Dedifferentiated amniotic fluid mesenchymal stem cell (primary cell): ENCODE measurements around the gene PAQR4.
"Not testable (repeated sequence)": the region's sequence is repeated elsewhere in the genome, so short reads cannot be mapped to it uniquely, and the experiment has no call there.

ENCODE experiments used
- DNase-seq: peaks from one replicate; pipeline ENCODE4 v3.0.0-alpha.2; 2016; ENCODE audit errors: extremely low spot score

Gene PAQR4

GRCh38 chr16:2968738-2969544 is at the start of gene PAQR4:
Gene PAQR4, plus strand, starts transcription at chr16:2969348. Its CDS starts 327 bp downstream, at chr16:2969675.
- peak; percentile 47 for DNase-seq

GRCh38 chr16:2919511-2920255 is 49.5 kb upstream of the PAQR4 start:
- DNase-seq, result peak; percentile 73

- no peak for DNase-seq
Observed at GRCh38 chr16:2923481-2923880, 45.7 kb upstream of the PAQR4 start.

GRCh38 chr16:2924901-2925755 is 44.0 kb upstream of the PAQR4 start:
- no peak for DNase-seq

GRCh38 chr16:2925951-2926649 is 43.0 kb upstream of the PAQR4 start:
- no peak for DNase-seq

- no peak for DNase-seq
Observed at GRCh38 chr16:2926650-2926999, 42.5 kb upstream of the PAQR4 start.

- peak; percentile 93 for DNase-seq
Observed at GRCh38 chr16:2927010-2927646, 42.0 kb upstream of the PAQR4 start.

GRCh38 chr16:2928151-2928550 is 41.0 kb upstream of the PAQR4 start:
- DNase-seq, result not testable (repeated sequence)

GRCh38 chr16:2928796-2929195 is 40.4 kb upstream of the PAQR4 start:
- no peak for DNase-seq

- no peak for DNase-seq
Observed at GRCh38 chr16:2929693-2930092, 39.5 kb upstream of the PAQR4 start.

- no peak for DNase-seq
Observed at GRCh38 chr16:2930236-2930635, 38.9 kb upstream of the PAQR4 start.

- not testable (repeated sequence) for DNase-seq
Observed at GRCh38 chr16:2931231-2931914, 37.8 kb upstream of the PAQR4 start.

- no peak for DNase-seq
Observed at GRCh38 chr16:2933136-2933535, 36.0 kb upstream of the PAQR4 start.

GRCh38 chr16:2933701-2934100 is 35.4 kb upstream of the PAQR4 start:
- no peak for DNase-seq

GRCh38 chr16:2934450-2934849 is 34.7 kb upstream of the PAQR4 start:
- no peak for DNase-seq

- DNase-seq, result no peak
Observed at GRCh38 chr16:2936436-2937011, 32.6 kb upstream of the PAQR4 start.

- no peak for DNase-seq
Observed at GRCh38 chr16:2937170-2937569, 32.0 kb upstream of the PAQR4 start.

- DNase-seq, result no peak
Observed at GRCh38 chr16:2938206-2938605, 30.9 kb upstream of the PAQR4 start.

- no peak for DNase-seq
Observed at GRCh38 chr16:2939968-2940367, 29.2 kb upstream of the PAQR4 start.

- DNase-seq, result no peak
Observed at GRCh38 chr16:2942045-2942444, 27.1 kb upstream of the PAQR4 start.
